ENCODE measurements around the gene AFAP1. TPM values are rescaled to one million over a fixed set of nuclear protein-coding genes. Genes with fewer than 3 reads are reported as not detected.

Gene AFAP1
- total and polyA plus RNA-seq, 8 donors: 23.6 to 31.4 (median 27.4) TPM

- Histone ChIP-seq H3K27ac (peak overlapping the region in 1 of 2 donors; percentile 43), H3K9me3 (no peaks in the 10 kb centered on the region), H3K4me1 (peaks cover 6 to 17% of the 10 kb centered on the region in 2 donors), H3K4me3 (no peak overlapping the region), H3K36me3 (peaks cover 0 to 21% of the 10 kb centered on the region in 2 donors), H3K27me3 (no peaks in the 10 kb centered on the region)
- ATAC-seq: no peak
- no peak for TF ChIP-seq CTCF (IDR thresholded peaks at IDR 0.05)
- DNase-seq: no peak
- intact Hi-C loops (cut with DNase I): no loop called here
Observed at GRCh38 chr4:7781993-7782392, 157.7 kb downstream of the AFAP1 start.

GRCh38 chr4:7781366-7781765 is 158.3 kb downstream of the AFAP1 start:
- Histone ChIP-seq H3K4me3 (no peak overlapping the region), H3K36me3 (peaks cover 0 to 21% of the 10 kb centered on the region in 2 donors), H3K4me1 (peaks cover 6 to 17% of the 10 kb centered on the region in 2 donors), H3K27me3 (no peaks in the 10 kb centered on the region), H3K9me3 (no peaks in the 10 kb centered on the region), H3K27ac (peak overlapping the region in 1 of 2 donors; percentile 43)
- intact Hi-C loops (cut with DNase I): no loop called here
- DNase-seq: no peak
- no peak for ATAC-seq
- TF ChIP-seq CTCF (IDR thresholded peaks at IDR 0.05): no peak

- Histone ChIP-seq H3K4me3 (no peak overlapping the region), H3K27me3 (no peaks in the 10 kb centered on the region), H3K27ac (peak overlapping the region in 1 of 2 donors; percentile 43), H3K9me3 (no peaks in the 10 kb centered on the region), H3K4me1 (peaks cover 6 to 17% of the 10 kb centered on the region in 2 donors), H3K36me3 (peaks cover 0 to 22% of the 10 kb centered on the region in 2 donors)
- DNase-seq (no peak), ATAC-seq (no peak)
- intact Hi-C loops (cut with DNase I): no loop called here
- TF ChIP-seq CTCF (IDR thresholded peaks at IDR 0.05): no peak
Observed at GRCh38 chr4:7780751-7781348, 158.8 kb downstream of the AFAP1 start.

- peaks cover 0 to 29% of the 10 kb centered on the region in 2 donors for H3K36me3 ChIP-seq
- H3K4me3 ChIP-seq: no peak overlapping the region
- no peaks in the 10 kb centered on the region for H3K27me3 ChIP-seq
- intact Hi-C loops (cut with DNase I): no loop called here
- peaks cover 6 to 17% of the 10 kb centered on the region in 2 donors for H3K4me1 ChIP-seq
- no peak for DNase-seq
- peak overlapping the region; percentile 13 to 43 for H3K27ac ChIP-seq
- H3K9me3 ChIP-seq: no peaks in the 10 kb centered on the region
- ATAC-seq: peak; percentile 18
- TF ChIP-seq CTCF (IDR thresholded peaks at IDR 0.05): no peak
Observed at GRCh38 chr4:7779432-7779768, 160.3 kb downstream of the AFAP1 start.

GRCh38 chr4:7778510-7779431 is 160.9 kb downstream of the AFAP1 start:
- intact Hi-C loops (cut with DNase I): no loop called here
- DNase-seq: peak in 1 of 4 donors; percentile 30

More at GRCh38 chr4:7778510-7779431, 160.9 kb downstream of the AFAP1 start:
- Histone ChIP-seq H3K27ac (peak overlapping the region; percentile 1 to 43), H3K9me3 (no peaks in the 10 kb centered on the region), H3K4me1 (peaks cover 6 to 17% of the 10 kb centered on the region in 2 donors), H3K4me3 (no peak overlapping the region), H3K27me3 (no peaks in the 10 kb centered on the region), H3K36me3 (peaks cover 0 to 35% of the 10 kb centered on the region in 2 donors)
- TF ChIP-seq CTCF (IDR thresholded peaks at IDR 0.05): no peak
- ATAC-seq: peak; percentile 10

All from left lung (tissue), 10 donors.